ENCODE data around the gene OXCT2. TPM values are rescaled to one million over a fixed set of nuclear protein-coding genes. Genes with fewer than 3 reads are reported as not detected.

The OXCT2 gene
- total and polyA plus RNA-seq, 2 donors from 2014 or later = 0.32 to 0.98 TPM

DNA sequence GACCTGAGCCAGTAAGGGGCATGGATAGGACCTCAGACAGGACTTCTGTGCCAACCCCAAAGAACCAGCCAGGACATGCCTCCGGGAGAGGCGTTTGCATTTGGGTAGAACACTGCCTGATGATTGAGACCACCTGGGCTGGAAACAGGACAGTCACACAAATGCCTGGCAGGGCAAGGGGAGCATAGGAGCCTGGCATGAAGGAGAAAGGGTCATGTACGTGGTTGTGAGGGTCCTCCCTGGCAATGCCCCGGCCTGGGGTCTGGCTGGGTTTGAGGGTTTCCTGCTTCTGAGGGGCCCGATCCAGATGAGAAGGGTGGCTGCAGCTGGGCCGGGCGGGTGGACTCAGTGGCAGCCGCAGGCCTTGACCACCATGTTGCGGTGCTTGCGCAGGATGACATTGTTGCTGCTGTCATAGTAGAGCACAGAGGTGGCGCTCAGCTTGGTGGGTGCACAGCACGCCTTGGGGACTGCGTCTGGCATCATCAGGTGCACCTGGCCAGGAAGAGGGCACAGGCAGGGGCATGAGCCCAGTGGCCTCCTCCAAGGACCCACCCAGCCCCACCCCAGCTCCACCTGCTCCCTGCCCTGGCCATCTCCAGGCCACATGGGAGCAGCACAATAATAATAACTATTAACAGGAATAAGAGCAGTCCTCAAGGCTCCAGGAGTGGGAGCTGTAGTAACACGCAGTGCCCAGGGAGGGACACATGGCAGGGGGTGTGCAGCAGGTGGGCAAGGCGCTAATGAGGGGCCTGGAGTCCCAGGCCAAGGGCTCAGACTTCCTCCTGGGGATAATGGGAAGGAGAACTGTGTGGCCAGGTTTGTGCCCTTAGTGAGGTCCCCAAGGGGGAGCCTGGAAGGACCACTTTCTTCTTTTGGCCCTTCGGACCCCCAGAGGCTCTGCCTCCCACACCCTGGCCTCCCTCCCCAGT, 10.8 kb downstream of the OXCT2 start:
- peak in 2 of 5 donors; percentile 24 to 72 for DNase-seq
- TF ChIP-seq, protein P1, sequence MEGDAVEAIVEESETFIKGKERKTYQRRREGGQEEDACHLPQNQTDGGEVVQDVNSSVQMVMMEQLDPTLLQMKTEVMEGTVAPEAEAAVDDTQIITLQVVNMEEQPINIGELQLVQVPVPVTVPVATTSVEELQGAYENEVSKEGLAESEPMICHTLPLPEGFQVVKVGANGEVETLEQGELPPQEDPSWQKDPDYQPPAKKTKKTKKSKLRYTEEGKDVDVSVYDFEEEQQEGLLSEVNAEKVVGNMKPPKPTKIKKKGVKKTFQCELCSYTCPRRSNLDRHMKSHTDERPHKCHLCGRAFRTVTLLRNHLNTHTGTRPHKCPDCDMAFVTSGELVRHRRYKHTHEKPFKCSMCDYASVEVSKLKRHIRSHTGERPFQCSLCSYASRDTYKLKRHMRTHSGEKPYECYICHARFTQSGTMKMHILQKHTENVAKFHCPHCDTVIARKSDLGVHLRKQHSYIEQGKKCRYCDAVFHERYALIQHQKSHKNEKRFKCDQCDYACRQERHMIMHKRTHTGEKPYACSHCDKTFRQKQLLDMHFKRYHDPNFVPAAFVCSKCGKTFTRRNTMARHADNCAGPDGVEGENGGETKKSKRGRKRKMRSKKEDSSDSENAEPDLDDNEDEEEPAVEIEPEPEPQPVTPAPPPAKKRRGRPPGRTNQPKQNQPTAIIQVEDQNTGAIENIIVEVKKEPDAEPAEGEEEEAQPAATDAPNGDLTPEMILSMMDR (IDR thresholded peaks at IDR 0.05; ENCODE audit: borderline replicate concordance, extremely low read depth, insufficient read depth) = no peak
- FAIRE-seq = no peak
- no peaks in the 10 kb centered on the region for H3K4me1 ChIP-seq (ENCODE audit: control insufficient read depth in 2 of 3, insufficient read depth in 2 of 3, low read depth in 1 of 3, low read length in 3 of 3)
- peaks cover 5 to 16% (median 14%) of the 10 kb centered on the region in 3 donors for H3K36me3 ChIP-seq (ENCODE audit: control insufficient read depth in 2 of 3, insufficient read depth in 3 of 3, low read length in 3 of 3)
- intact Hi-C loops (cut with DNase I) = no loop called here
- H3K27ac ChIP-seq (ENCODE audit: low read depth in 2 of 2, low read length in 2 of 2) = no peak overlapping the region
- H3K4me3 ChIP-seq (ENCODE audit: low read length in 3 of 3) = no peak overlapping the region
- H3K9me3 ChIP-seq (ENCODE audit: control insufficient read depth in 2 of 3, insufficient read depth in 1 of 3, low read length in 3 of 3) = no peaks in the 10 kb centered on the region
- H3K27me3 ChIP-seq (ENCODE audit: control insufficient read depth, insufficient read depth, low read length) = no peaks in the 10 kb centered on the region
- no peak overlapping the region for H3K9ac ChIP-seq (ENCODE audit: low read length in 3 of 3)

DNA sequence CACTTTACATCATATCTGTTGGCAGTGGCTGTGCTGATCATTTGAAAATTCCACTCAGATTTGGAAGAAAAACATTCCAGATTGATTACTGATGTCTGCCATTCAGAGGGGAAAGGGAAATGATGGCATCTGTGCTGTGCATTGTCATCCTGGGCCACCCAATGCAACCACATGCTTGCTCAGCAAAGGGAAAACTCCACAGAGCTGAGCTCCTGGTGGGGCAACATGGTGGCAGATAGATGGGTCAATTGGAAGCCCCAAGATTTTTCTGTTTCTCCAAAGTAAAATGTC, 11.8 kb downstream of the OXCT2 start:
- intact Hi-C loops (cut with DNase I) = no loop called here

DNA sequence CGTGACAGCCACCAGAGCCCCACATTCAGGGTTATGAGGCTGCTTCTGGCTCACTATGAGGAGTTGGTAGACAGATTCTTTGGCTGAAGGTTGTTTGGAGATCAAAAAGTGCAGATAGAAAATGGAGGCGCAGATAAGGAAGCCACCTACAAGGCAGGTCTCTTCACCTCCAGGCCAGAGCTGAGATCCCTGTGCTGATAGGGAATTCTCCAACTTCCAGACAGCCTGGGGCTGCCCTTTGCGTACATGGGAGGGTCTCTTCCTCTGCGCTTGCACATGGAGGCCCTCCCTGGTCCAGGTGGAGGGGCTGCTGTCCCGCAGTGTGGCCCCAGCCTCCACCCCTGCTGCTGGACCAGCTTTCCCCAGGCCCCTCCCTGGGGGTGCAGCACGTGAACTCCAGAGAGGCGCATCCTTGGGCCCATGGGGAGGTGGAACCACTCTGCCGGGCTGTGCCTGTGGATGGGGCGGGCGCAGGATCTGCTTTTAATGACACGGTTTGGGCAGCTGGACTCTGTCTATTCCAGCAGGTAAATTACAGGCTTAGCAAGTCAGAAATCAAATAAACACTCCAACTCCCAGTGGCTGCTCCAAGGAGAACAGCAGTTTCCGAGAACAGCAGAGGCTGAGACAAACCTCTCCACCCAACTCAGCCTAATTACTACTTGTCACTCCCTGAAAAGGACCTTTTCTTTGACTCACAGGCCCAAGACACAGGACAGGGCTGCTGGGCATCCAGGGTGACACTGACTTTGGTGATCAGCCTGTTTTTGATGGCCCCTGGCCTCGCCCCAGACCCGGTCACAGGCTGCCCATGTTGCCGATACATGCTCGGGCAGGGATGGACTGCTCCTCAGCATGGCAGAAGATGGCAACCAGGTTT, 12.4 kb downstream of the OXCT2 start:
- TF ChIP-seq, protein P1 (IDR thresholded peaks at IDR 0.05; ENCODE audit: borderline replicate concordance, extremely low read depth, insufficient read depth) = no peak
- Histone ChIP-seq H3K27me3 (ENCODE audit: control insufficient read depth, insufficient read depth, low read length) (no peaks in the 10 kb centered on the region), H3K36me3 (ENCODE audit: control insufficient read depth in 2 of 3, insufficient read depth in 3 of 3, low read length in 3 of 3) (peaks cover 5 to 25% (median 24%) of the 10 kb centered on the region in 3 donors), H3K9ac (ENCODE audit: low read length in 3 of 3) (no peak overlapping the region), H3K9me3 (ENCODE audit: control insufficient read depth in 2 of 3, insufficient read depth in 1 of 3, low read length in 3 of 3) (no peaks in the 10 kb centered on the region), H3K4me1 (ENCODE audit: control insufficient read depth in 2 of 3, insufficient read depth in 2 of 3, low read depth in 1 of 3, low read length in 3 of 3) (no peaks in the 10 kb centered on the region), H3K4me3 (ENCODE audit: low read length in 3 of 3) (no peak overlapping the region), H3K27ac (ENCODE audit: low read depth in 2 of 2, low read length in 2 of 2) (no peak overlapping the region)
- intact Hi-C loops (cut with DNase I) = no loop called here
- FAIRE-seq (no peak), DNase-seq (peak in 1 of 5 donors; percentile 64)

More for the DNA sequence above, 11.8 kb downstream of the OXCT2 start:
- no peaks in the 10 kb centered on the region for H3K27me3 ChIP-seq (ENCODE audit: control insufficient read depth, insufficient read depth, low read length)
- H3K9me3 ChIP-seq (ENCODE audit: control insufficient read depth in 2 of 3, insufficient read depth in 1 of 3, low read length in 3 of 3) = no peaks in the 10 kb centered on the region
- DNase-seq = no peak
- H3K4me1 ChIP-seq (ENCODE audit: control insufficient read depth in 2 of 3, insufficient read depth in 2 of 3, low read depth in 1 of 3, low read length in 3 of 3) = no peaks in the 10 kb centered on the region
- H3K36me3 ChIP-seq (ENCODE audit: control insufficient read depth in 2 of 3, insufficient read depth in 3 of 3, low read length in 3 of 3) = peaks cover 5 to 24% (median 24%) of the 10 kb centered on the region in 3 donors
- FAIRE-seq = no peak
- no peak overlapping the region for H3K9ac ChIP-seq (ENCODE audit: low read length in 3 of 3)
- TF ChIP-seq, protein P1 (IDR thresholded peaks at IDR 0.05; ENCODE audit: borderline replicate concordance, extremely low read depth, insufficient read depth) = no peak
- no peak overlapping the region for H3K27ac ChIP-seq (ENCODE audit: low read depth in 2 of 2, low read length in 2 of 2)
- no peak overlapping the region for H3K4me3 ChIP-seq (ENCODE audit: low read length in 3 of 3)
